Suppressor macrophage treated with lipopolysaccharide for 1 hour (primary cell): ENCODE measurements around the gene RANBP1.

ENCODE experiments used
- DNase-seq, 3 donors: peaks; one replicate each; pipeline ENCODE4 v3.0.0-alpha.2; 2020 to 2022

RANBP1 gene

DNA sequence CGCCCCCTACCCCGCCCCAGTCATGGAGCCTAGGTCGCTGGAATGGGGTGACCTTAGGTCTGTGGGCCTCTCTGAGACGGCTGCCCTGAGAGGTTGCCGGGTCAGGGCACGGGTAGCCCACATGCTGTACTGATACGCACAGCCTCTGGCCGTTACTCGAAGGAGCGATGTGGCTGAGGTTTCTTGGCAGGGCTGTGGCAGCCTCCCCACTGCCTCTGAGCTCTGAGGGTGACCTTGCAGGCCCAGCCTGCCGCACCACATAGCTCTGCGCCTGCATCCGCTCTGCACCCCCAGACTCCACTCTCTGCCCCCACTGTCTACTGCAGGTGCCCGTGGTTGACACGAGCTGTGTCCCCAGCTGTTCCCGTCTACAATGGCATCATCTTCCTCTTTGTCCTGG lies 23.0 kb downstream of the RANBP1 start:
- DNase-seq = no peak

DNA sequence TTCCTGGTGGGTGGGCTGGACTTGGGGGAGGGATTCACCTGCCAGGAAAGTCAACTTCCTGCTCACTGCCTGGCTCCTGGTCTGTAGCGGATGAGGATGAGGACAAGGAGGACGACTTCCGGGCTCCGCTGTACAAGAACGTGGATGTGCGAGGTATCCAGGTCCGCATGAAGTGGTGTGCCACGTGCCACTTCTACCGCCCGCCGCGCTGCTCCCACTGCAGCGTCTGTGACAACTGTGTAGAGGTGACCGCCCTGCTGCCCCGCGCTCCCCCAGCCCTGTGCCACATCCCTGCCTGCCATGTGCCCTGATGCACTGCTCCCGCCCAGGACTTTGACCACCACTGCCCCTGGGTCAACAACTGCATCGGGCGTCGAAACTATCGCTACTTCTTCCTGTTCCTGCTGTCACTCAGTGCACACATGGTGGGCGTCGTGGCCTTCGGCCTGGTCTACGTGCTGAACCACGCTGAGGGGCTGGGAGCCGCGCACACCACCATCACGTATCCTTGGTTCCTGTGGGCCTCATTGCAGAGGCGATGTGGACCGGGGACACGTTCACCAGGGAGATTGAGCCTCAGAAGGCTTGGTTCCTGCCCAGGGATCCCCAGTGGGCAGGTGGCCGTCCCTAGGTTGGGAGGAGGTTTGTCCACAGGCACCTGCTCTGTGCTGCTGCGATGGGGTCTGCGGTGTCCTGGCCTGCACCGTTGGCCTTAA lies 23.6 kb downstream of the RANBP1 start:
- no peak for DNase-seq

DNA sequence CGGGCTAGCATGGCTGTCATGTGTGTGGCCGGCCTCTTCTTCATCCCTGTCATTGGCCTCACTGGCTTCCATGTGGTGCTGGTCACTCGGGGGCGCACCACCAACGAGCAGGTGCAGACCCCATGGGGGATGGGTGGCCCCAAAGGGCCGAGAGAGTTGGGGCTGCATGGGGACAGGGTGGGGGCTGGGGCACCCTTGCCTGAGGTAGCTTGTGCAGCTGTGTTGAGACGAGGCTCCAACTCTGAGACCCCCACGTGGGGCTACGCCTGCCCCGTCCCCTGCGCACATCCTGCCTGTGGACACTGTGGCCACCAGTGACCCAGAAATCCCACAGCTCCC lies 24.2 kb downstream of the RANBP1 start:
- no peak for DNase-seq

DNA sequence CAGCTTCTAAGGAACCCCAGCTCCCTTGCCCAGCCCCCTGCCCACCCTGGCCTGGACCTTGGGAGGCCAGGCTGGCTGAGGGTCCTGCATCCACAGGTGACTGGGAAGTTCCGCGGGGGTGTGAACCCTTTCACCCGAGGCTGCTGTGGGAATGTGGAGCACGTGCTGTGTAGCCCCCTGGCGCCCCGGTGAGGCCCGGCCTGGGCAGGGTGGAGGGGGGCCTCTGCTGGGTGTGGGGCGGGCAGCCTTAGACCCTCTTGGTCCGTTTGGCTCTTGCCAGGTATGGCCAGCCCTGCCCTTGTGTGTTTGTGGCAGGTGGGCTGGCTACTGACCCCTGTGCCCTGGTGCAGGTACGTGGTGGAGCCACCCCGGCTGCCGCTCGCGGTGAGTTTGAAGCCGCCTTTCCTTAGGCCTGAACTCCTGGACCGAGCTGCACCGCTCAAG lies 24.6 kb downstream of the RANBP1 start:
- DNase-seq = no peak

DNA sequence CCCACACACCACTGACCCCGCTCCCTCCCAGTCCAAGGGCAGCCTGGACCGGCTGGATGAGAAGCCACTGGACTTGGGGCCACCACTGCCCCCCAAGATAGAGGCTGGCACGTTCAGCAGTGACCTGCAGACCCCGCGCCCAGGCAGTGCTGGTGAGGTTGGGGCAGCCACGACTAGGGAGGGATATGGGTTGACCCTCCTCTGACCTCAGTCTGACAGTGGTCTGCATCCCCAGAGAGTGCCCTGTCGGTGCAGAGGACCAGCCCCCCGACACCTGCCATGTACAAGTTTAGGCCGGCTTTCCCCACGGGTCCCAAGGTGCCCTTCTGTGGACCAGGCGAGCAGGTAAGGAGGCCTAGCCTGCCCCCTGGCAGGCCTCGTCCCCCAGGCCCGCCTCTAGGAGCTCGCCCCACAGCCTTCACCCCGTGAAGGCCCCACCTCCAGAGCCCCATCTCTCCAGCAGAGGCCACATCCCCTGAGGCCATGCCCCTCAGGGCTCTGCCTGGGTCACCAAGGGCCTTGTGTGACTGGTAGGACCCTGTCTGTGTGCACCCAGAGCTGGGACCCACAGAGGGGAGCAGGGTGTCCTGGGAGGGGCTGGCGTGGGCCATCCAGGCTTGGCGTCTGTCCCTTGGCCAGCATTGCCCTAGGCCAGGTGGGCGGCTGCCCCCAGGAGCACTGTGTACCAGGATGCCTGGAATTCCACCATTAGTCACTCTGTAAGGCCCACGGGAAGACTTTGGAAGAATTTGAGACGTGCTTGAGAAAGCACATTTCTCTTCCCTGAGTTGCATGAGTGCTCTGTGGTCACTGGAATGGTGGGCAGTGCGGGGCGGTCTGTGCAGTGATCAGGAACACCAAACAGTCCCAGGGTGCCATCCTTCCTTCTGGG lies 25.5 kb downstream of the RANBP1 start:
- DNase-seq = no peak

DNA sequence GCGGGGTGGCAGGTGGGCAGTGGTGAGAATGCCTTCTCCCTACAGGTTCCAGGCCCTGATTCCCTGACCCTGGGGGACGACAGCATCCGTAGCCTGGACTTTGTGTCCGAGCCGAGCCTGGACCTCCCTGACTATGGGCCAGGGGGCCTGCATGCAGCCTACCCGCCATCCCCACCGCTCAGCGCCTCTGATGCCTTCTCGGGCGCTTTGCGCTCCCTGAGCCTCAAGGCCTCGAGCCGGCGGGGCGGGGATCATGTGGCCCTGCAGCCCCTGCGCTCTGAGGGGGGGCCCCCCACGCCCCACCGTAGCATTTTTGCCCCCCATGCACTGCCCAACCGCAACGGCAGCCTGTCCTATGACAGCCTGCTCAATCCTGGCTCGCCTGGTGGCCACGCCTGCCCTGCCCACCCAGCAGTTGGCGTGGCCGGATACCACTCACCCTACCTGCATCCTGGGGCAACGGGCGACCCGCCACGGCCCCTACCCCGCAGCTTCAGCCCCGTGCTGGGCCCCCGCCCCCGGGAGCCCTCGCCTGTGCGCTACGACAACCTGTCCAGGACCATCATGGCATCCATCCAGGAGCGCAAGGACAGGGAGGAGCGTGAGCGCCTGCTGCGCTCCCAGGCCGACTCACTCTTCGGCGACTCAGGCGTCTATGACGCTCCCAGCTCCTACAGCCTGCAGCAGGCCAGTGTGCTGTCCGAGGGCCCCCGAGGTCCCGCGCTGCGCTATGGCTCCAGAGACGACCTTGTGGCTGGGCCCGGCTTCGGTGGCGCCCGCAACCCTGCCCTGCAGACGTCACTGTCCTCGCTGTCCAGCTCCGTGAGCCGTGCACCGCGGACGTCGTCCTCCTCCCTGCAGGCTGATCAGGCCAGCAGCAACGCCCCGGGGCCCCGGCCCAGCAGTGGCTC lies 27.1 kb downstream of the RANBP1 start:
- DNase-seq = no peak

DNA sequence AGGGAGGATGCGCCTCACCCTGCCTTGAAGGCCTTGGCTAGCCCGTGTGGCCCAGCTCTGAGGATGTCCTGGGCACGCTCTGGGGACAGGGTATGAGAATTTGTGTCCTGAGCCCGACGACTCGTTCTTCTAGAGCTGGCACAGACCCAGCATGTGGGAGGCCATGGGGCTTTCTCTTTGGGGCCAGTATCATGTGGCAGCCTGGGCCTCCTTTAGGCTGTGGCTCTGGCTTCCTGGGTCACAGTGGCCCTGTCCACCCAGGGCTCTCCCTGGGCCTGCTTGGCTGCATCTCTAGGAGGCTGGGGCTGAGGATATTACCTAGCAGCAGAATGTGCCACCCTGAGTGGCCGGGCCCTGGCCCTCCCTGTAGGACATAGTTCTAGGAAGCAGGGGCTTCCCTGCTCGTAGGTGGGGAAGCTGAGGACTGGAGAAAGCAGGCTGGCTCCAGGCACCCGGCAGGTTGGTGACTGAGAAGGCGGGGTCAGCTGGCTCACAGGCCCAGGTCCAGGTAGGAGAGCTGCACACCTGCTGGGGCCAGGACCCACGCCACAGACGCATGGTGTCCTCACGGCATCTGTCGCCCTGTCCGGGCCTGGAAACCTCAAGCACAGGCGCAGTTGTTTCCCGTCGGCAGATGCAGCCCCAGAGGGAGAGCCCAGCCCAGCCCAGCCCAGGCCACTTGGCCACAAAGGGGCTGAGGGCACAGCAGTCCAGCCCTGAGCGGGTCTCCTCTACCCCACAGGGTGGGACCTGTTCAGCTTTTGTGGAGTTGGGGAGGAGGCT lies 28.2 kb downstream of the RANBP1 start:
- DNase-seq = peak in 1 of 3 donors; percentile 27

DNA sequence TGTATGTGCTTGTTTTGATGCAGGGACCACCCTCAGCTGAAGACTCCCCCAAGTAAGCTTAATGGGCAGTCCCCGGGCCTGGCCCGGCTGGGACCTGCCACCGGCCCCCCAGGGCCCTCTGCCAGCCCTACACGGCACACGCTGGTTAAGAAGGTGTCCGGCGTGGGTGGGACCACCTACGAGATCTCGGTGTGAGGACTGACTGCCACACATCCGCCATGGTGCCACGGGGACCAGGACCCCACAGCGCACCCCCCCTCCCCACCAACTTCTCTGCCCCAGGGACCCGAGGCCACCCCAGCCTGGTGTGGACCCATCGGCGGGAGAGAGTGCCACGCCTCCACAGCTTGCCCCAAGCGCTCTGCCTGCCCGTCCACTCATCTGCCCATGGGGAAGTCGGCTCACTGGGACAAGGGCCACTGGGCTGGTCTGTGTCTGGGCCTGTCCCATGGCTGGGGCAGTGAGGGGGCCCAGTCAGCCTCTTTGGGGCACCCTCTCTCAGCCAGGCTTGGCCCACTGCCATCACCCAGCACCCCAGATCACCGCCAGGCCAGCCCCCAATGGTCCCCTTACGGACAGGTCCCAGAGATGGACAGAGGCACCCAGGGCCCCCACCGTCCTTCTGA lies 29.4 kb downstream of the RANBP1 start:
- no peak for DNase-seq

DNA sequence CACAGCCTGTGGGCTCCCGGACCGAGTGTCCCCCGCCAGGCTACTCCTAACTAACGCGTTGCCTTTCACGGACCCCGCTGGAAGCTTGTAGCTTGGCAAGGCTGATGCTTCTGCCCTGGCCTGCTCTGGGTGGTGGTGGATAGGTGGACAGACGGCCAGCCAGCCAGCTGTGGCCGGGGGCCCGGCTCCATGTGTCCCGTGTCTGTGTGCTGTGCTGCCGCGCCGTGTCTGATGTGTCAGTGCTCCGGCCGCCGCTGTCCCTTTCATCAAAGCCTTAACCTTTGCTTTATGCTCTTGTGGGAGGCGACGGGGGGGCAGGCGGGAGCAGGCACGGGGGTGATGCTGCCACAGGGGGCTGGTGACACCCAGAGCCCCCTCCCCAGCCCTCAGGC lies 29.9 kb downstream of the RANBP1 start:
- DNase-seq = no peak

DNA sequence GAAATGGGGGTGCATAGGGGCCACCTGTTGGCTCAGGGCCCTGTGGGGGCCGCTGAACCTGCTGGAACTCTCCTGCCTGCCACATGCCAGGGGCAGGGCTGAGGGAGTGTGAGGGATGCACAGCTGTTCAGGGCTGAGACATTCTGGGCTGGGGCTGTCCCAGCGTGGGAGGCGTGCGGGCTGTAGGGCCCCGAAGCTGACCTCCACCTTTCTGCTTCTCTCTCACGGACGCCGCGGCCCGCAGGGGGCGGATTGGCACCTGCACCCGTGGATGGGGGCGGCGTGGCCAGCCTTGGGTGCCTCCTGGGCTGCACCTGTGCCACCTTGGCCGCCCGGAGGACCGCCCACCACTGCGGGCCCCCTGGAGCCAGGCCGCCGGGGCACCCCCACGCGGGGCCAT lies 30.9 kb downstream of the RANBP1 start:
- no peak for DNase-seq

DNA sequence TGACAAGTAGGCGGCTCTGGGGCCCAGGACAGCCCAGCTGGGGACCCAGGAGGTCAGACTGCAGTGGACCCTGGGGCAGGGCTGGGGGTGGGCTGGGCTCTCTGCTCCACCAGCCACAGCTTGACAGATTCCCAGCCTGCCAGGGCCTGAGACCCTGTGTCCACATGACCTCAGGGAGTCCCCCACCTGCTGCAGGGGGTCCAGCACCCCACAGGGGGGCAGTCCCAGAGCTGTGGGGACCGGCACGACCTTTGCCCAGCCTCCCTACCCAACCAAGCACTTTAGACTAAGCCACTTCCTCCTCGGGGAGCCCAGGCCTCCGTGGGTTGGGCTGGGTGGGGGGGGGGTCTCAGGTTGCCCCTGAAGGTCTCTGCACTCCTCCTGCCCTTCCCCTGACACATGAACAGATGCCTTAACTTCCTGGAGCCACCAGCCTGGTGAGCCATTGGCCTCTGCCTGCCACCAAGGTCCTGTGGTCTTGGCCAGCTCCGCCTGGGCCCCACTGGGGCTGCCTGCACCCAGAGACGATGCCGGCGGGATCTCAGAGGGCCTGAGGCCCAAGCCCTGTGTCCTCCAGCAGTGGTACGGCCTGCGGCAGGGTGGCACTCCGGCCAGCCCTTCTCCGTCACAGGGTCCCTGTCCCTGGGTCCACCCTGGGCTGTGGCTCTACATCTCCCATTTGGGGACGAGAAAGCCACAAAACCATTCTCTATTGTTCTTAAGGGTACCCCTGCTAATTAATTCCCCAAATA lies 31.5 kb downstream of the RANBP1 start:
- DNase-seq = no peak

DNA sequence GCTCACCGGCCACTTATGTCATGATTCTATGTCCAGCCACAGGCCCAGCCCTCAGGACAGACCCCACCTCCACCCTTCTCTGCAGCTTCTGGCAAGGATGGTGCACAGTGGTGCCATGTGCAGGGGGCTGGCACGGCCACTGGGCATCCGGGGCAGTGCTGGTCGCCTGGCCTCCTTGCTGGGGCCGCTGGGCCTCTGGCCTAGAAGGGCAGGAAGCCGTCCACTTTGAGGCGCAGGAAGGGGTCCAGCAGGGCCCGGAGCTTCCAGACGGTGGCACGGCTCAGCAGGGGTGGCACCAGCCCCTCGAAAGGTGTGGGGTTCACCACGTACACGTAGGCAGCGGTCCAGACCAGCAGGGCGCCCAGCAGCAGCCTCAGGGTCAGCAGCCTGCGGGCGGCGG lies 32.5 kb downstream of the RANBP1 start:
- no peak for DNase-seq

DNA sequence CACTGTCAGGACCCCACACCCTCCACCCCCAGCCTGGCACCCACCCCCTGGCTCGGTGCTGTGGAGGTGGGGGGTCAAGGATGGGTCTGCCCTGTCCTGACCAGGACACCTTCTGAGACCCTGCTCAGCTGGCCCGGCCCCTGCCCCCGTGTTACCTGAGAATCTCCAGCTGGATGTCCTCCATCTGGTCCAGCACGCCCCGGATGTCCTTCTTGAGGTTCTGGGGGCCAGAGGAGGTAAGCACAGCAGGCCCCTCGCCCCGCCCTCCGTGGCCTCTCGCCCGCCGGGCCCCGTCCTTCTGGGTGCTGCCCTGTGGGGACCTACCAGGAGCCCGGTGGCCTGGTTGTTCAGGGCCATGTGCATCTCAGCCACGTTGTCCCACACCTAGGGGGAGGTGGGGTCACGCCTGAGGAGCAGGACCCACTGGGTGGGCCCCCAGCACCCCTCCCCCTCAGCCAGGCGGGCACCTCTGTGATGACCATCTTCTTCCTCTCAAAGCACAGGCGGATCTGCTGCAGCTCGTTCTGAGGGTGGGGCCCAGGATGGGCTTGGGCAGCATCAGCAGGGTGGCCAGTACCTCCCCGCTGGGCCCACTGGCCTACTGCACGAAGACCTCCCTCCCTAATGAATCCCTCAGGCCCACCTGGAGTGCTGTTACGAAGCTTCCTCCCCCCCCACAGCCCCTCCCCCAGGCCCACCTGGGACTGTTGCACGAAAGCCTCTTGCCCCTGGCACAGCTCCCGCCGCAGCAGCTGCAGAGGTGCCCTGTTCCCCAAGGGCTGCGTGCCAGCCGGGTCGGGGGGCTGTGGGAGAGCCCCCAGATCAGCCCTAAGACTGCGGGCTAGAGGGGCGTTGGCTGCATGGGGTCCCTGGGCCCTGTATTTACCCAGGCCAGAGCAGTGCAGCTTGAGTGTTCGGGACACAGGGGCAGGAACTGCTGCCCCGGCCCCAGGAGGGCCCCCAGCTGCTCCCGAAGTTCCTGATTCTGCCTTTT lies 33.6 kb downstream of the RANBP1 start:
- no peak for DNase-seq

DNA sequence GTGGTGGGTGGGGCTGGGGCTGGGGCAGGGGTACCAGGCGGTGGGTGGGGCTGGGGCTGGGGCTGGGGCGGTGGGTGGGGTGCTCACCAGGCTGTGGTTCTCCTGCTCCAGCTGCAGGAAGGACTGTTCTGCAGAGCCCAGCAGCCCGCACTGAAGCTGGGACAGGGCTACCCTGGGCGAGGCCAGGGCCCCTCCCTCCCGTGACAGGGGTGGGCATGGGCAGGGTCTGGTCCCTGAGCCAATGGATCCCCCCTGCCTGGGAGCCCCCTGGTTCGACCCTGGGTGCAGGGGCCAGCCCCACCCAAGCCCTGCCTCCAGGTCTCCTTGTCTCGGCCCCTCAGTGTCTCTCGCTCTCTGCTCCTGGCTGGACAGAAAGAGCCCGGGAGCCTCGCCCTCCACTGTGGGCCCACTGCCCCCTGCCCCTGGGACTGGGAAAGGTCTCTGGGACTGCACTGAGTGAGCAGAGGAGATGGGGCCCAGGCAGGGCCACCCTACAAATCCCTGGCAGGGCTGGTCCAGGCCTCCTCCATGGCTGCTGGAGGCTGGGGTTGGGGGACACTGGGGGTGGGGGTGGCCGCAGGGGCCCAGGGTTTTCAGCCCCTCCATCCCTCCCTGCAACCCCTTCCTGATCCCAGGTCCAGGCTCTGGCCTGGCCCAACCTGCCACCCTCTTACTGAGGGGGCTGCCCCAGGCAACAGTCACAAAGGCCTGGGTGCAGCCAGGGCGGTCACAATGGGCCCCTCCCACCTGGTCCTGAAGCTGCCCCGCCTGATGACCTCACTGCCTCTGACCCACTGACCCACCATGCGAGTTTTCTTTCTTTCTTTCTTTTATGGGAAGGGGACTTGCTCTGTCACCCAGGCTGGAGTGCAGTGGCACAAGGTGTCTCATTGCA lies 34.7 kb downstream of the RANBP1 start, which contains the start of gene CCDC188:
CCDC188 (minus strand) TSS at position 675 of the 895 bp plus-strand sequence; CDS start at position 606, 69 bp downstream.
- no peak for DNase-seq

DNA sequence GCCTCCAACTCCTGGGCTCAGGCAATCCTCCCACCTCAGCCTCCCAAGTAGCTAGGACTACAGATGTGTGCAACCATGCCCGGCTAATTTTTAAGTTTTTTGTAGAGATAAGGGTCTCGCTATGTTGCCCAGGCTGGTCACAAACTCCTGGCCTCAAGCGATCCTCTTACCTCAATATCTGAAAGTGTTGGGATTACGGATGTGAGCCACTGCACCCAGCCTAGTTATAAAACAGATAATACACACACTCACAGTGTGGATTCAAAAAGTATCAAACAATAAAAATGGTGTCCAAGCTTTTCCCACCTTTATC lies 35.3 kb downstream of the RANBP1 start:
- no peak for DNase-seq

DNA sequence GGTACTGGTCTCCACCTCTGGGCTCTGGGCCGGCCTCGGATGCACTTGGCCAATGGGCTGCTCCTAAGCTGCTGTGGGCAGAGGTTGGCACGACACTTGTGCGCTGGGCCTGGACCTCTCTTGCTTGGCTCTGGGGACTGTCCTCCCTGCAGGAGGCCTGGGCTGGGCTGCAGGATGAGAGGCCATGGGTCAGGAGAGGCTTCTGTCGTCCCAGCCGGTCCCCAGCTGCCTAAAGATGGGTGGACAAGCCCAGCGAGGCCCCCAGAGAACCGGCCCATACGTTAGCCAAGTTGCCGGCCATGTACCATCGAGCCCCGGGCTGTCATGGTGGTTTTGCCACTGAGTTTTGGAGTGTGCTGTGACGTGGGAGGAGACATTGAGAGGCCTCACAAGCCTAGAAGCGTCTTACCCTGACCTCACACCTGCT lies 36.6 kb downstream of the RANBP1 start:
- DNase-seq = no peak

DNA sequence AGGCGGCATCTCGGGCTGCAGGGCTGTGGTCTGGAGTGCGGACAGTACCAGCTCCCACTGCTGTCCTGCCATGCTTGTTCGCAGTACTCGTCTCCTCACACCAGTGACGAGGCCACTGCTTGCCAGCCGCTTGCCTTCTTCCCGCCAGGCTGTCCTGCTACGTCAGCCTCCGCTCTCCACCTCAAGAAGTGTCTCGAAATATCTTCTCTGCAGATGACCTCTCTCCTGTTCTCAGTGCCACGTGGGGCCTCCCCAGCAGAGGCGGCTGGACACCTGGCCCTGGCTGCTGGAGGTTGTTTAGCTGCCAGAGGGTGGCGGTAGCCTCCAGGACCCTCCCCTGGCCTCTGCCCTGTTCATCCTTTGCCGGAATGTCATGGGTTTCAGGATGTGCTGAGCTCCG lies 38.0 kb downstream of the RANBP1 start:
- no peak for DNase-seq

DNA sequence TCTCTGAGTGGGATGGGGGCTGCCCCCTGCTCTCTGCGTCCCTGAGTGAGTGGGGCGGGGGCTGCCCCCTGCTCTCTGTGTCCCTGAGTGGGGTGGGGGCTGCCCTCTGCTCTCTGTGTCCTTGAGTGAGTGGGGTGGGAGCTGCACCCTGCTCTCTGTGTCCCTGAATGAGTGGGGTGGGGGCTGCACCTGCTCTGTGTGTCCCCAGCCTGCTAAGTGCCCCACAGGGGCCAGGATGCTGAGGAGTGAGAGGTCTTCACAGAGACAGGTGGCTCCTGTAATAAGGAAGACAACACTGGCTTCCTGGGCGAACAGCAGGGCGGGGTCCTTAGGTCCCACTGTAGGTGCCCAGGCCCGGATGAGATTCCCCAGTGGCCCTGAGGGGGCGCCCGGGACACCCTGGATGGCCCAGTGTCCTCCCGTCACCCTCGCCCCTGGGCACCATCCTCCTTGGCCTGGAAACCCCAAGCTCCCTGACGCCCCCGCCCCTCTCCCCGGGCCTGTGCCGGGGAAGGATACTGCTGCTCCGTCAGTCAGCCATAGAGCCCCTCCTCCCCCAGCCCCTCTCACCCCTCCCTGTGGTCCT lies 38.8 kb downstream of the RANBP1 start:
- peak in 2 of 3 donors; percentile 13 to 29 for DNase-seq
